GM19238 (cell line): ENCODE measurements around the gene COPG1.

Experiments used
- DNase-seq: peaks from one replicate; pipeline ENCODE4 v3.0.0; 2011; ENCODE audit warnings: low spot score; ENCODE audit not compliant: insufficient read length

COPG1 gene

GRCh38 chr3:129313665-129314385, 64.4 kb downstream of the COPG1 start:
- DNase-seq = no peak

GRCh38 chr3:129314386-129315222, 65.2 kb downstream of the COPG1 start:
- DNase-seq = peak; percentile 65

GRCh38 chr3:129315223-129315997, 66.0 kb downstream of the COPG1 start:
- DNase-seq = no peak

GRCh38 chr3:129315998-129316247, 66.5 kb downstream of the COPG1 start:
- no peak for DNase-seq

- peak; percentile 70 for DNase-seq
Measured at GRCh38 chr3:129316248-129317013, 67.0 kb downstream of the COPG1 start.

- DNase-seq = no peak
Measured at GRCh38 chr3:129317014-129317771, 67.8 kb downstream of the COPG1 start.

GRCh38 chr3:129317848-129318247, 68.4 kb downstream of the COPG1 start:
- no peak for DNase-seq

GRCh38 chr3:129318921-129319320, 69.5 kb downstream of the COPG1 start:
- DNase-seq = no peak

GRCh38 chr3:129320261-129320660, 70.9 kb downstream of the COPG1 start:
- no peak for DNase-seq

- DNase-seq = no peak
Measured at GRCh38 chr3:129320825-129321487, 71.5 kb downstream of the COPG1 start.

- no peak for DNase-seq
Measured at GRCh38 chr3:129321887-129322286, 72.5 kb downstream of the COPG1 start.

GRCh38 chr3:129323651-129324294, 74.4 kb downstream of the COPG1 start:
- peak; percentile 68 for DNase-seq

- no peak for DNase-seq
Measured at GRCh38 chr3:129324855-129325254, 75.4 kb downstream of the COPG1 start.

GRCh38 chr3:129325383-129325782, 76.0 kb downstream of the COPG1 start:
- DNase-seq = no peak

GRCh38 chr3:129326138-129326537, 76.7 kb downstream of the COPG1 start:
- no peak for DNase-seq

GRCh38 chr3:129326595-129326994, 77.2 kb downstream of the COPG1 start:
- DNase-seq = no peak
